Measurements from ENCODE around the gene STAB2.

The STAB2 gene

DNA sequence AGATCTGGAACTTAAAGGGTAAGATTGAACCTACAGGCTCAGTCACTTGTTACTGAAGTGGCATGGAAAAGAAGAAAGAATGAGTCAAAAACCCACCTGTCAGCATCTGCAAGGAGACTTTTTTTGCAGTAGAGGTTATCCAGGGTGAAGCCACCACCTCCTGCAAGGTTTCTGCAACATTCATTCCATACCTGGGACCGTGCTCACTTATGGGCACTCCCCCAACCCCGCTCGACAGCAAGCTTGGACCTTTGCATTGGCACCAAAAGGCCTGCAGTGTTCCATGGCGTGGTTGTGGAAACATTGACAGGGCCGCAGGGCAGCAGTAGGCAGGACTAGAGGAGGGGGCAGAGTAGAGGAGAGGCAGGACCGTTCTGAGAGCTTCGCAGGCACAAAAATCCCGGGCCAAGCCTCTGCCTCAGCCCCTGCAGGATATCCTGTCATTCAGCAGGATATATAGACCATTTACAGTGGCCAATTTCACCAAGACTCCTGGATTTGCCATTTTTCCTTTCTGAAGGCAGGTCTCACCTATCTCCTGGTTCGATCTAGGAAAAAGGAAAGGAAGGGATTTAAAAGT lies at the start of gene STAB2:
TSS of gene STAB2 (plus strand) at position 483 of the 580 bp plus-strand sequence. CDS start 204 bp downstream, outside the sequence.
- no peak for DNase-seq

GRCh38 chr12:103538397-103538796 lies 48.7 kb upstream of the STAB2 start:
- no peak for DNase-seq

- no peak for DNase-seq
Observed at GRCh38 chr12:103540319-103540718, 46.8 kb upstream of the STAB2 start.

GRCh38 chr12:103542078-103542477 lies 45.0 kb upstream of the STAB2 start:
- no peak for DNase-seq

DNA sequence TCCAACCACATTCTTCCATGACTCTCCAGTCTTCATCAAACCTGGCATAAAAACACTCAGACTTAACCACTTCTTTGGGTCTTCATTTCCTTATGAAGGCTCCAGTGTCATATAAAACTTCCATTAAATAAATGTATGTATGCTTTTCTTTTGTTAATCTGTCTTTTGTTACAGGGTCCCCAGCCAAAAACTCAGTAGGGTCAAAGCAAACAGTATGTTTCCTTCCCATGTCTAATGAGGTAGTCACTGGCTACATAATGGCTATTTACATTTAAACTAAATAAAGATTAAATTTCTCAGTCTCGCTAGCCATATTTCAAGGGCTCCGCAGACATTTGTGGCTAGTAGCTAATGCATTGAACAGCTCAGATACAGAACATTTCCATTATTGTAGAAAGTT lies 40.1 kb upstream of the STAB2 start:
- DNase-seq, result peak; percentile 64 to 92

DNA sequence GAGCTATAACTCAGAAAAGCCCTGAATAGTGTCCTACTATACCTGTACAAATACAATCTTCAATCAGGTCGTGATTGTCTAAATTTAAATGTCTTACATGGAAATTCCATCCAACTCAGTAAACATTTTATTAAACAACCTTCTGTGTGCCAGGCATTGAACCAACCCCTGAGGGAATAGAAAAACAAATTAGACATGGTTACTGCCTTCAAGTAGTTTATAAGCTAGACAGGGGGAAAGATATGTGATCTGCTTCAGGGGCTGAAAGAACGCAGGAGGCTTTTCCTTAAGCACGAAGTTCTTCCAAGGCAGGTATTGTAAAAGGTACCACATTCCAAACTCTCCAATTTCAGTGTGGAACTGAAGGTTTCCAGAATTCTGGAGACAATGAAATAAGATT lies 39.7 kb upstream of the STAB2 start:
- DNase-seq, result peak; percentile 64 to 83

GRCh38 chr12:103547929-103548328 lies 39.1 kb upstream of the STAB2 start:
- peak; percentile 60 to 89 for DNase-seq

- DNase-seq, result peak; percentile 82 to 88
Observed at GRCh38 chr12:103548622-103549601, 38.2 kb upstream of the STAB2 start.

- DNase-seq, result no peak
Observed at GRCh38 chr12:103556890-103557627, 30.0 kb upstream of the STAB2 start.

- DNase-seq, result no peak
Observed at GRCh38 chr12:103557628-103558010, 29.5 kb upstream of the STAB2 start.

GRCh38 chr12:103558879-103559278 lies 28.2 kb upstream of the STAB2 start:
- no peak for DNase-seq

GRCh38 chr12:103560604-103561101 lies 26.4 kb upstream of the STAB2 start:
- no peak for DNase-seq

DNA sequence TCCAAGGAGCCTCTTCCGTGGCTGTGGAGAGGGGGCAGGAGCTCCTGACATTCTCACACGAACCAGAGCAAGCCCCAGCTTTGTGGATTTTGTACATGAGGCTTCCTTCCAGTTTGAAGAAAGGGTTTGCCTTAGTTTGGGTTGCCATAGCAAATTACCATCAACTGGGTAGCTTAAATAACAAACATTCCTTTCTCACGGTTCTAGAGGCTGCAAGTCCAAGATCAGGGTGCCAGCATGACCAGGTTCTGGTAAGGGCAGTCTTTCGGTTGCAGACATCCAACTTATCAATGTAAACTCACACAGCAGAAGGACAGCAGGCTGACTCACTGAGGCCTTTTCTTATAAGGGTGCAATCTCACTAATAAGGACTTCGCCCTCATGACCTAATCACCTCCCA lies 25.9 kb upstream of the STAB2 start:
- no peak for DNase-seq

- no peak for DNase-seq
Observed at GRCh38 chr12:103566398-103566797, 20.7 kb upstream of the STAB2 start.

GRCh38 chr12:103569278-103569677 lies 17.8 kb upstream of the STAB2 start:
- no peak for DNase-seq

- DNase-seq, result peak; percentile 57 to 78
Observed at GRCh38 chr12:103571286-103571685, 15.8 kb upstream of the STAB2 start.

- no peak for DNase-seq
Observed at GRCh38 chr12:103572312-103573045, 14.6 kb upstream of the STAB2 start.

DNA sequence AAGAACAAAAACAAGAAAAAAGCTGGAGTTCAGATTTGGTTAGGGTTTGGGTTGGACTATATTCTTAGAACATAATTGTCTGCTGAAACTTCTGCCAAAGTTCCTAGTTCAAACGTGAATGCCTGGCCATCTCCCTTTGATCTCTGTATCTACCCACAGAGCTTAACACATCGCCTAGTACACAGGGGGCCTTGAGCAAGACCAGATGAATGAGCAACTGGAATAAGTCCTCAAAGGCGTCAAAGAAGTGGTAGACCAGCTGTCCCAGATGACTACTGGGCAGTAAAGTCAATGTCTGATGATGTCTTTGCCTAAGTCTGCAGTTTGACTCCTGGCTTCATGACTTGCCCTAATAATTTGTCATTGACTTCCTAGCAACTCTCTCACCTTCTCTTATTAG lies 13.9 kb upstream of the STAB2 start:
- no peak for DNase-seq

DNA sequence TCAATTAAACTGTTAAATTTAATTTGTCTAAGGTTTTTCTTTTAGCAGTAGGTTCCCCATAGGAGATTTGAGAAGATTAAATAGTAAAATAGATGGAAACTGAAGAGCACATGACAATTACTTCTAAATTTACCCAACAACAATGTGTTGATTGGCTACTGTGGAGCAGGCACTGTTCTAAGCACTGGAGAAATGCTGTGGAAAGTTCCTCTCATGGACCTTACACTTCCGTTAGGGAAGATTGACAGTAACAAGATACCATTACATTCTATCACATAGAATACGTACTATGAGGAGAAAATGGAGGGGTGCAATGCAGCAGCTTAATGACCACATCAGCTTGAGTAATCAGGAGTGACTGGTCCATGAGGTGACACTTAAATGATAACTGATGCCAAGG lies 8.1 kb upstream of the STAB2 start:
- DNase-seq, result no peak

GRCh38 chr12:103580026-103580425 lies 7.0 kb upstream of the STAB2 start:
- DNase-seq, result no peak

DNA sequence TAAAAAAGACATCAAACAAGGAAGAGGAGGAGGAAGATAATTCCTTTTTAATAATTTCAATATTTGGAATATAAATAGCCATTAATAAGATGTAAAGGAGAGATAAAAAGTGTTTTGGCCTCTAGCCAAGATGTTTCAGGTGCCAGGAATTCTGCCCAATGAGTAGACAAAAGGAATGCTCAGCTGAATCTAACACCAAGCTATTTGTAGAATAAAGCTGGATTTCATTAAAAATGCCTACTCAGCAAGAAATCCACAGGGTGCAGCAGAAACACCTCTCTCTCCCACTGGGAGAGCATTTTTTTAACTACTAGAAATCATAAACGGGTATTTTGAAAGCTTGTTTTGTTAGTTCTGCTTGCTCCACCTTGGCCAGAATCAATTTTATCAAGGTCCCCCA lies 4.1 kb upstream of the STAB2 start:
- DNase-seq, result no peak

DNA sequence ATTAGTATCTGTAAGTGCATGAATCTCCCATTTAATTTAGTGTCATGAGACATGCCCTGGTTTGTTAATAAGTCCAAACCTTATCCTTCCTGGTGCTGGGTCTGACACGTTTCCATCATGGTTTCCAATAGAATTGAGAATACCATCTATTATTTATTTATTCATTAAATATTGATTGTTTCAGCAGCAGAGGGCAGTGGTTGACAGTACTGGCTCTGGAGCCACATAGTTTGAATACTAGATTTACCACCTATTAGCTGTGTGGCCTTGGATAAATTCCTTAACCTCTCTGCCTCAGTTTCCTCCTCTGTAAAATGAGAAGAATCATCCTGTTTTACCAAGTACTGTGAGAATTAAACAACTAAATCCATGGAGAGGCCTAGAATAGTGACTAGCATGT lies 941 bp upstream of the STAB2 start:
- DNase-seq, result no peak

- no peak for DNase-seq
Observed at GRCh38 chr12:103588680-103589079, 1.6 kb downstream of the STAB2 start.
